Esophagus mucosa (tissue), 1 donor: Measurements from ENCODE around the gene TGFBR3. TPM values are rescaled to one million over a fixed set of nuclear protein-coding genes. Genes with fewer than 3 reads are reported as not detected.

Experiments used
- ATAC-seq: fragments of 200-7000 bp; cut with Tn5 transposase; one replicate; pipeline ENCODE4 v1.9.1; 2020
- total RNA-seq: library from RNA; stranded (reverse); gene quantifications from one replicate; pipeline ENCODE4 v1.2.4, GENCODE V29; 2023
- donor health status: DM: yes; HTN: yes; CAD: no.

The TGFBR3 gene
- total RNA-seq, 1 donor from 2014 or later: 10.4 TPM

DNA sequence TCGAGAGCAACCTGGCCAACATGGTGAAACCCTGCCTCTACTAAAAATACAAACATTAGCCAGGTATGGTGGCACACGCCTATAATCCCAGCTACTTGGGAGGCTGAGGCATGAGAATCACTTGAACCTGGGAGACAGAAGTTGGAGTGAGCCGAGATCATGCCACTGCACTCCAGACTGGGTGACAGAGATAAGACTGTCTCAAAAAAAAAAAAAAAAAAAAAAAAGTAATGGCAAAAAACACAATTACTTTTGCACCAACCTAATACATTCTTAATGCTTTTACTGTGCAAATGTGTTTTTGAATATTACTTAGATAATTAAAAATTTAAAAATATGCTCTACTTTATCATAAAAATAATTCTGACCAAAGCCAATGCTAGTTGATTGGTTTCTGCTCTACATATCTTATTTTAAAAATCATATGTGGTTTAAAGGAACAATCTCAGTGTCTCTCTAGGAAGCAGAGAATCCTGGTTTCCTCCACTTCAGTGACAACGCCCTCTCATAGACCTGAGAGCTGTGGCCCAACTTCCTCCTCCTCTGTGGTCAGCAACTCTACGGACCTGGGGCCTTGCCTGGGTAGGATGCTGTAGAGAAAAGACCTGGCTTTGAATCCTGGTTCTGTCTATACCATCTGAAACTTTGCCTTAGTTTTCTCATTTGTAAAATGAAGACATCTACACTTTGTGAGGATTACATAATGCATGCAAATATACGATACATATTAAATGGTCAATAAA lies 64.7 kb downstream of the TGFBR3 start:
- no peak for ATAC-seq

DNA sequence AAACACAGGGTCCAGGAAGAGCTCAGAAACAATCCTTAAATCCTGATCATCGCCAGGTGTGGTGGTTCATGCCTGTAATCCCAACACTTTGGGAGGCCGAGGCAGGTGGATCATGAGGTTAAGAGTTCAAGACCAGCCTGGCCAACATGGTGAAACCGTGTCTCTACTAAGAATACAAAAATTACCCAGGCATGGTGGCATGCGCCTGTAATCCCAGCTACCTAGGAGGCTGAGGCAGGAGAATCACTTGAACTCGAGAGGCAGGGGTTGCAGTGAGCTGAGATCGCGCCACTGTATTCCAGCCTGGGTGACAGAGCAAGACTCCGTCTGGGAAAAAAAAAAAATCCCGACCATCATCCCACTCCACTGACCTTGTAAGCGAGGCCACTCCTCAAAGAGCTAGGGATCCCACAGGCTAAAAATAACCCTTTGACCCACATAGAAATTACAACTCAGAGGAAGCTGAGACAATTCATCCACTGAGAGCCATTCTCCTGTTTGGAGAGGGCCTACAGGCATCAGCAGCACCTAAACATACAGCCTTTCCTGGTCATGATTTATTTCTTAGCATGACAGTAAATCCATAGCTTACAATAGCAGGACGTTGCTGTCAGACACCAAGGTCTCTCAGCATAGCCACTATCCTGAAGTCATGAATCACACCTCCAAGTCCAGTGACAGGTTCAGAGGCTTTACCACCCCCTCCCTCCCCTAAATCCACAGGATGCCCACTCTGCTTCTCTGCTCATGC lies 66.7 kb downstream of the TGFBR3 start:
- peak; percentile 13 for ATAC-seq

DNA sequence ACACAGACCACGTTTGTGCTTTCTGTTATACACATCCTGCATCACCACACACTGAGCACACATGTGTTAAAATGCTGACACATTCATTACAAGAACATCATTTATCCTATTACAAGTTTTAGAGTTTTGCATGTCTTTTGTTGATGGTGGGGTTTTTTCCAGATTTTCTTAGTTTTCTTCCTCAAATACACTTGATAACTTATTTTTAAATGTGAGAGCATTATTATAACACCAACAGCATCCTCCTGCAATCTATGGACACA lies 67.3 kb downstream of the TGFBR3 start:
- ATAC-seq: no peak

DNA sequence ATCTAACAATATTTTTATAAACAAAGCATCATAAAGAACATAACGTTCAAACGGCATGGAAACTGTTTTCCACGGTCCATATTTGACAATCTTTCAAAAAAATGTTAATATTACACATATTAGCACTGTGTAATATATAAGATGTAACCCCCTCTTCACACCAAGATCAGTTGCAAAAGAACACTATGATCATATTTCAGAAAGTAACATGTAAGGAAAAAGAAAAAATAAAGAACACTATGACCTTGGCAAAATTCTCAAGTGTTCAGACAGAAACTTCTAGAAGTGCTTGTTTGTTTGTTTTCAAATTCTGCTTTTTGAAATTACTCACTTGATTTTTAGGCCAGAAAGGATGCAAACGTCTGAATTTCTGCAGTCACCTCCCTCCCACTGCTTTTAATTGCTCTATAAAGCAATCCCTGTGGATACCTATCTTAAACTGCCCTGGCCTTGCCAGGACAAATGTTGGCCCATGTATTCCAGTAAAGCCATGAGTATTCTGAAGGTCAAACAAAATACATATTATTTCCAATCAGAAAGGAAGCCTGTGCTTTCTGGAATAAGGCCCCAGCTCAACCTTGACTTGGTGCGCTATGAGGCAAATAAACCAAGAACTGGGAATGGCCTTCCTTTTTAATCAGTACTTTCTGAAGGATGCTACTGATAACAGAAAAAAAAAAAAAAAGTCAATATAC lies 68.6 kb downstream of the TGFBR3 start:
- ATAC-seq: no peak

DNA sequence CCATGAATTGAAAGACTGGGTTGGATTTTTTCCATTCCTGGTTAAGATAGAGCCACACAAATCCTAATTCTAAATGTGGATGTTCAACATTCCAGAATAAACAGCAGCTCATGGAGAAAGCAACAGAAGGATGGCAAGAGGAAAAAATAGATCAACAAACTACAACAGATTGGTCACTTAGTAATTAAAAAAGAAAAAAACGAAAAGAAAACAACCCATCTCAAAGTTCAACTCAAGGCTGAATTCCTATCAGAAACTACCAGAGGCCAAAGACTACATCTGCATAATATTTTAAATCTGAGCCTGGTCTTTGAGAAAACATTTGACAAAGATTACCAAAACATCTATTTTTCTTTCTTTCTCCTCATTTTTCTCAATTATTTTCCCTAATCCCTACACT lies 69.9 kb downstream of the TGFBR3 start:
- ATAC-seq: no peak

DNA sequence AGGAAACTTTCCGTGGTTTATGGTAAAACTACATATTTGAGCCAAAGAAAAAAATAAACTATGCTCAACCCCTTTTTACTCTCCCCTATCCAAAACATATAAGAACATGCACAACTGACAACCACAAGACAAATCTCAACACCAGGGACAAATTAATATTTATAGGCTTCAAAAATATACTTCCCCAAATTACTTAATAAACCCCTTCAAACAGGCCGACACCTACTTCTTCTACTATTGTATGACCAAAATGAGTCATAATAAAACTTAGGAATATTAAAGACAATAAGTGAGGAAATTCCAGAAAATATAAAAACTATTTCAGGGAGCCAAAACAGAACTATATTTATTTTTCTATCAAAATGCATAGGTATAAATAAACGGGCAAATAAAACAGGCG lies 71.5 kb downstream of the TGFBR3 start:
- no peak for ATAC-seq

DNA sequence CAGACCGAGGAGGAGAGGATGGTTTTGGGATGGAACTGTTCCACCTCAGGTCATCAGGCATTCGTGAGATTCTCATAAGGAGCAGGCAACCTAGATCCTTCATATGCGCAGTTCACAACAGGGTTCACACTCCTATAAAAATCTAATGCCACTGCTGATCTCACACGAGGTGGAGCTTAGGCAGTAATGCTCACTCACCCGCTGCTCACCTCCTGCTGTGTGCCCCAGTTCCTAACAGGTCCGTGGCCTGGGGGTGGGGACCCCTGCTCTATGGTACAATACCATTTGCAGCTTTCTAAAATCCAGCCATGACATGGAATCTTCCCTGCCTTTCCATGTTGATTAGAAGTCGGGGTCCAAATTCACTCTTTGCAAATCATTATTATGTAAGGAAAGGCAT lies 72.1 kb downstream of the TGFBR3 start:
- no peak for ATAC-seq

DNA sequence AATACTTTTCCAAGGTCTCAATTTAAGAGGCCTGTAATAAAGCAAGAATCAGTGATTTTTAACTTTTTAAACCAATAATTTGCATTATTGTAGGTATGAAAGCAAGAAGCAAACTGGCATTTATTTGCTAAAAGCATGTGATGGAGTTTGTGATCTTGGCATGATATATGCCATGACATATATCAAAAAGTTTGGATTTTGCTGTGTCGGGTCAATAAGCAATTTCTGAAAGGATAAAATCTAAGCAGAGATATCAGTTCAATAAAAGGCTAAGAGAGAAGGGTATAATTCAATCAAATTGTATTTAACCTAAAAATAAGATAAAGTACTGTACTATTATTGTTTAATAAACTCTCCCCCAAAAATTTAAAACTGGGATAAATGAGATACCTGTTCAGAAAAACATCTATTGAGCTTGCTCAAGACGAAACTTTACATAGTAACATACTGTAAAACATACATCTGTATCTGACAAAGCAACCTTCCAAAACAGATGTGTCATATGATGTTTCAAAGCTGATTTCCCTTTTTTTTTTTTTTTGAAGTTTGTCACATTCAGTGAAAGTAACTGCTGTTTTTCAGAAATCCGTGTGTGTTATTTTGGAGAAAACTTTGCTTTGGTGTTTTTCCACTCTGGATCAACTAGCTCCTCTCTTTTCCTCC lies 74.5 kb downstream of the TGFBR3 start:
- ATAC-seq: no peak

DNA sequence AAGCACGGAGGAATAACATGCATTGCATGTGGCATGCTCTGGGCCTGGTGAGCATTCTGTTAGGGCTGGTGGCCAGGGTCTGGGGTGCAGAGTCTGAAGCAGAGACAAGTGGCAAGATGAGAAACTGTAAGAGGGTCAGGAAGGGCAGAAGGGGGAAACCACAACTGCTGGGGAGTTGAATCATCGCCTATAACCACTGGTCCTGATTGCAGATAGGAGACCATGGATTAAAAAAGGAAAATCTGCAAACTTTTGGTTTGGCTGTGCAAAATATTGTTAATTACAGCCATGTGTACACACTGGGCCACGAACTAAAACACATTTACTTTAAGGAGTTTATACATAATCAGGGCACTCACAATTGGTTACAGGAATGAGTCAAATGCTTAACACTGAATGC lies 76.6 kb downstream of the TGFBR3 start:
- no peak for ATAC-seq

DNA sequence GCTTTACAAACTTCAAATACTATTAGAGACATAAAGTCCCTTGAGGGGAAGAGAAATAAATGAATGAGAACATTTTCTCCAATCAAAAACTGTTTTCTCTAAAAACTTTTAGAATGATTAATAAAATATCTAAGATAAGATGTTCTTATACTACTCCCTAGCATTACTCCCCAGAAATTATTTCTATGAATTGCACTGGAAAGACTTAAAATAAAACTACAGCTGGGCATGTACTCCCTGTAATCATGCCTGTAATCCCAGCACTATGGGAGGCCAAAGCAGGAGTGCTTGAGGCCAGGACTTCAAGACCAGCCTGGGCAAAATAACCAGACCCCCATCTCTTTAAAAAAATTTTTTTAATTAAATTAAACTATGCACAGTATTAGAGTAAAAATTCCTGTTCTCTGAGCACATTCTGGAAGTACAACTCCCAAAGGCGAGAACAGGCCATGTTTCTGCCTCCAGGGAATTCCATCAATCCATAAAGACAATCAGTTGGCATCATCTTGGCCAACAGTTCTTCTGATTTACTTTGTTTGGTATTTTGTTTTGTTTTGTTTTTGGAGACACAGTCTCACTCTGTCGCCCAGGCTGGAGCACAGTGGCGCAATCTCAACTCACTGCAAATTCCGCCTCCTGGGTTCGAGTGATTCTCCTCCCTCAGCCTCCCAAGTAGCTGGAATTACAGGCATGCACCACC lies 77.9 kb downstream of the TGFBR3 start:
- ATAC-seq: no peak

DNA sequence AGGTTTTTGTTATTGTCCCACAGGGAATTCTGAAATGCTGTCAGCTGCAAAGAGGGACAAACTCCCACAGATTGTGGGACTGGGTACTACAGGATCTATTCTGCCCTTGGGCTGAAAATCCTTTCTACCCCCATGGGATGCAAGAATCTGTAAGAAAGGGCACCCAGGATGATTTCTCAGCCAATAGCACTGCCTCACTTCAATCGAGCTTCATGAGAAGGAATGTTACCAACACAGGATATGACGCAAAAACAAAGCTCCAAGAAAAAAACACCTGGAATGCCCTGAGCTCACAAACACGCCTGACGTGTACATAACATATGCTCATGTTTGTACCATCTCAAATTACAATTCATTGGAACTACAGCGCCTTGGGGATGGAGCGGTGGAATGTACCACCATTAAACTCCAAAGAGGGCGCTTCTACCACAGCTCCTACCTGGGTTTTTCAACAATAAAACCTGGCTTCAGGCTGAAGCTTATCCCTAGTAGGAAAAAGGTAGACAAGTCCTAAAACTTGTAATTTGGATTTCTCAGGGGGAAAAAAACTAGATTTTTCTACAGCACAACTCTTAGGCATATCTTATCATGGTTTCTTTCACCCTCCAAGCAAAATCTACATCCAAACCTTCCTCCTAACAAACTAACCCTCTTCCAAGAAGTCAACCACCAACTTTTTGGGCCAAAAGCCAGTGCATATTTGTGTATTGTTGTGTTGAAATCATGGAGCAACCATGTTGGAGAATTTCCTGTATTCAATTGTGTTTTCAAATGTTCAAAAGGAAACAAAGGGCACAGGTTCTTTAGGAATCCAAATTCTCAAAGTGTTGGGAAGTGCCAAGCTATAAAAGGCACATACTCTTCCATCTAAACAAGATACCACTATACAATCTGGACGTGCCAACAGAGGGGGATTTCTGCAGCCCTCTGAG lies 78.9 kb downstream of the TGFBR3 start:
- no peak for ATAC-seq

DNA sequence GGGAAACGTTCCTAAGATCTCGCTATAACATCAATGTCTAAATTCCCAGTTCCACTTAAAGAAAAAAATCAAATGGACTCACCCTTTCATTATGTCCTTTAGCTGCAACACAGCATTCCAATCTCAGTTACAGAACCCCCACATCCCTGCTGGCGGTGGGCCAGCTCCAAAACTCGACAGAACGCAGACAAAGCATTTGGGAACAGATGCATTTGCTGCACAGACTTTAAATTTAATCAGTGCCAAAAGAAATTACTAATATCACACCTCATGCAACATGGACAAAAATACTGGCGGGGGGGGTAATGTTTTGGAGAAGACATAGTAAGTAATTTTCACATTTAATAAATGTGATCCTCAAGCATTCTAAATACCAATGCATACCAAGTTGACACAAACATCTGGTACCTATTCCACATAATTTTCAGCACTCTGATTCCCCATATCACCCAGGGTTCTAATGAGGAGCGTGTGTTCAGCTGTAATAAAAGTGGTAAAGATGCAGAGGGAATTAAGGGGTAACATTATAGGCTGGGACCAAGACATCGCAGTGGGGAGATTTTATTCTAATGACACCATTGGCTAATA lies 79.7 kb downstream of the TGFBR3 start:
- no peak for ATAC-seq

DNA sequence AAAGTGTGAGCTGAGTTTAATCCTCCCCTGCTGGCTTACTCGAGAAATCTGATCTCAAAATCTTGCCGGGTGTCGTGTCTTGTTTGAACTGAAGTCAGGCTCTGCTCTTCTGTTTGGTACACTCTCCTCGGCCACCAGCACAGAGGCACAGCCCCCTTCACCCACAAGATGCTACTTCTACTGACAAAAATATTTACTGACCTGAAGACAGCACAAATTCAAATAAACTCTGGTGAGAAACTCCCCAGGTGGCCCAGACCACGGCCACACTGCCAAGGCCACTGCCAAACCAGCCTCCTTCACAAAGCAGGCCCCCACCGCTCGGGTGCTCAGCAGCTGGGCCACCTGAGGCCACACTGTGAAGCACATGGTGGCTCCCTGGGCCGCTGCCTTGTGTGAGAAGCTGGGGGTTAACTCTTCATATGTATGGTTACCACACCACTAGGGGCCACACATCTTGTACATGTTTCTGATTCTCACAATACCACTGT lies 80.6 kb downstream of the TGFBR3 start:
- ATAC-seq: no peak

DNA sequence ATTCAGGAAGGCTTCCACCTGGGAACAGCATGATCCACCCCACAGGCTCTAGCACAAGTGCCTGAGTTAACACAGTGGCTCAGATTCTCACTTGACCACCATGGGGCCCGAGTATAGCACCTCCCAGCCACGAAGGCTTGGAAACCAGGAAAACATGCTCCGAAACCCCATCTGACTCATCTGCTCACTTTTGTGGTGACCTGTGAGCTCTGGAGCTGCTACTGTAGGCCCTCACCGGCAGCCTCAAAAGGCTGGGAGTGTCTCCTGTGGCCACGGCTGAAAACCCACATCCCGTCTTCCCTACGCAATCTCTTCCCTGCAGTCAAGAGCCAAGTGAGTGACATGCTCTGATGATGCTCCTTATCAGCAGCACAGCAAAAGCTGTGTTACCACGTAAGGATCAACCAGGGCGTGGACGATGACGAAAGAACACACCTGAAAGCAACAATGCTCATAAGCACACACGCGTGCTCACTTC lies 81.4 kb downstream of the TGFBR3 start:
- peak; percentile 73 for ATAC-seq

DNA sequence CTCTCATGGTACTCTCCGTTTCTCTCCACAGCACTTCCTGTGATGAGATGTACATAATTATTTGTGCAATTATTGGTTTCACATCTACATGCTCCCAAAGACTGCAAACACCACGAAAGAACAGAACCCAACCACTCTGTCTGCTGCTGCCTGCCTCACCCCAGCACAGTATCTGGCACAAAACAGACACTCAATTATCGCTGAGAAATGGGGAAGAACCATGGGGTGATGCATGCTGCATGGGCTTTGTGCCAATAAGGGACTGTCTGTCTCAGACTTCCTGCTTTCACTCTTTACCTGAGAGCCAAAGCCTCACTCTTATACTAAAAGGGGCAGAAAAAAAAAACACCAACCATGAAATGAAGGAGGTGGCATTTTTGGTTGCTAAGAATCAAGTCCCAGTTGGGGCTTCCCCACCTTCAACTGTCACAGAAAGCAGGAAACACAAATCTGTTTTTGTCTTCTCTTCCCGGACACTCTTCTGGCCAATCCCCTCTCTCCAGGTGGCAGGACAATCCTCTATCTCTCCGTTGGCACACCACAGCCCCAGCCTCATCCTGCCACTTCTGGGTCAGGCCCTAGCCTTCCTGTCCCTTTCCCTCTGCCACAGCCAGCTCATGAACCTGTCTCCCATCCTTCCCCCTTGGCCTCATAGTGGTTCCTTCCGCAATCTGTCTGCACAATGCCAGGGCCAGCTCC lies 82.0 kb downstream of the TGFBR3 start:
- peak; percentile 80 for ATAC-seq

DNA sequence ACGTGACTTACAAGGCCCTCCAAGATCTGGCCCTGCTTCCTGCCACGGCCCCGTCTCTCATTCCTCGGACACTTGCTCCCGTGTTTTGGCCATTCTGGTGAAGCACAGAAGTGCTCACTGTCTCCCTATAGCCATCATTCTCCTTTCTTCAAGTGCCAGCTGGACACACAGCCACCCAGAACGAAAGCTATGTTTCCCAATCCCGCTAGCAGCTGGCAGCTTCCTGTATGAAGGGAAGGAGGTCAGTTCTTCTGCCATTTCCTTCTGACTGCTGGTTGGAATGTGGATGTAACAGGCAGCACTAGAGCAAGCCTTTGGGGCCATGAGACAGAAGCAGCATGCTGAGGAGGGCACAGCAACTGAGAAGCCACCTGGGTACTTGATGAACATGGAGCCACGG lies 82.8 kb downstream of the TGFBR3 start:
- no peak for ATAC-seq

DNA sequence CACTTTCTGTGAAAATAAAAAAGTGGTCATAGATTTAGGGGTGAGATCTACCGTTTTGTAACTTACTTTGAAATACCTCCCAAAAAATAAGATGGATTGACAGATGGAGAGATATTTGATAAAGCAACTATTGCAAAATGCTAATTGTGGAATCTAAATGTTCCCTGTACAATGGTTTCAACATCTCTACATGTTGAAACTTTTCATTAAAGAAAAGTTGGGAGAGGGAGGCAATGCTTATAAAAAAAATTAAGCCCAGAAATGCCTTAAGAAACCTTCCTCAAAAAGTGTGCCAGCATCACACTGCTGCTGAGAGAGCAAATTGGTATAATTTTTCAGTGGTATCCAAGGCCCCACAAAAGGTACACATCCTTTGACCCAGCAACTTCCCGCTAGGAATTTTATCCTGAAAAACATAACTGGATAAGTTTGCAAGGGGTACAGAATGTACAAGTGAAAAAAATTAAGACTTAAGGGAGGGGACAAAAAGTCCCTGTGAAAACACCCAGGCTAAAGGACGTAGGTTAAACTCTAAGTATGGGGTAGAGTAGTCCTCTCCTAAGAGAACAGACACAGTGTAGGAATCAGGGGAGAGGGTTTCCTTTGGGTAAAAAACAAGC lies 84.3 kb downstream of the TGFBR3 start:
- ATAC-seq: no peak

DNA sequence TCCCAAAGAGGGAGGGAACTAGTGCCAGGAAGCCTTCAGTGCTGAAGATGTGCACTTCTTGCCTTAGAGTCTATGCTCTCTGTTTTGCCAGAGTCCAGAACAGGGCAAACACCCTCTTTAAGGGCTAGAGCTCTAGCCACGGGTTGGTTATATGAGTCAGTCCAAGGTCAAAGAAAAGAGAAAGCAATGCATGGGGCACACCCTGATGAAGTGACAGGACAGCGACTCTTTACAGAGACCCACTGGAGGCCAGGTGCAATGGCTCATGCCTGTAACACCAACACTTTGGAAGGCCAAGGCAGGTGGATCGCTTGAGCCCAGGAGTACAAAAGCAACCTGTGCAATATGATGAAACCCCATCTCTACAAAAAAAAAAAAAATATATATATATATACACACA lies 86.1 kb downstream of the TGFBR3 start:
- no peak for ATAC-seq

DNA sequence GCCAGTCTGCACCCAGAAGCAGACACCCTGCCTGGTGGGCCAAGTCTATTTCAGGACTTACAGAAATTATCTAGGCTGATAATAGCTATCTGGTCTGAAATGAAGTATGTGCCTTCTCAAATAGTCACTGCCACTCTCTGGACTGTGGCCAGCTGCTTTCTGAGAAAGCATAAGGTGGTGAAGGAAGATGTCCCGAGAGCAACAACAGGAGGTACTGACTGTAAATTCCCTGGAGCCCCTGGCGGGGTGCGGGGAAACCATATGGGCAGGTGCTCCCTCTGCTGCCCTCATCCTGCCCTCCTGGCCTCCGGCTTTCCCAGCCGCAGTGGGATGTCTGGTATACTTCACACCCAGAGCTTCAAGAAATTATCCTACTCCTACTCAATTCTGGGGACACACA lies 86.8 kb downstream of the TGFBR3 start:
- no peak for ATAC-seq

DNA sequence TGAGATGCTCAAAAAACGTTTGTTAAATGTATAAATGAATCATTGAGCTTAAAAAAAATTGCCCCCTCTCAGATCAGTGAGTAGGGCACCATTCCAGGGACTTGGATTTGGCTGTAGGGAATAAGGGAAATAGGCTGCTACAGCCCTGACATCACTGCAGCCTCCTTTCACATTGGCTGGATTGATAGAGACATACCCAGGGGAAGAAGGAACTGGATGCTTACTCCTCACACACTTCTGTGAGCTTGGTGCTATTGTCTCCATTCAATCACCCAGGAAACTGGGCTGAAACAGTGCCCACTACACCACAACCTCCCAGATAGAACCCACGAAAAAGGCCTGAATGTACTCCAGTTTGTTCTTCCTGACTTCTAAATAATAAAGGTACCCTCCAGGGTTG lies 87.2 kb downstream of the TGFBR3 start:
- ATAC-seq: no peak
